ENCODE data around the gene PAQR8. TPM values are rescaled to one million over a fixed set of nuclear protein-coding genes. Genes with fewer than 3 reads are reported as not detected.
"Not testable (repeated sequence)": the region's sequence is repeated elsewhere in the genome, so short reads cannot be mapped to it uniquely, and the experiment has no call there.

PAQR8 gene
- total RNA-seq, 1 donor from 2014 or later: 1.9 TPM

DNA sequence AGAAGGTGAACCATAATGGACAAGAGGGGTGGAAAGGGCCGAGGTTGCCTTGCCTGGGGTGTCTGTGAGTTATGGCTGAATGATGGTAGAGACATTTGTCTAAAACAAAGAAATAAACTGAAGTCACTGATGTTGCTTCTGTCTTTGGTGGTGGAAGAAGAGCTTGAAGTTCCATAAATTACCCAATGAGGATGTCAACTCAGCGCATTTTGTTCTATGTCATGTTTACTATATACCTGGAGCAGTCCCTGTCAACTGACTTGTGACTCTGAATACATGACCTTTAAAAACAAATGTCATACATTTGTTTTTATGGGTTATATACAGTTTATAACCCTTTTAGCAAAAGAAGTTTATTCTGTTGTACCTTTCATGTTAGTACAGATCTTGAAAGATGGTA lies 60.2 kb downstream of the PAQR8 start:
- ATAC-seq (no peak), DNase-seq (ENCODE audit: missing footprints) (no peak)
- intact Hi-C loops (cut with DNase I): no loop called here

DNA sequence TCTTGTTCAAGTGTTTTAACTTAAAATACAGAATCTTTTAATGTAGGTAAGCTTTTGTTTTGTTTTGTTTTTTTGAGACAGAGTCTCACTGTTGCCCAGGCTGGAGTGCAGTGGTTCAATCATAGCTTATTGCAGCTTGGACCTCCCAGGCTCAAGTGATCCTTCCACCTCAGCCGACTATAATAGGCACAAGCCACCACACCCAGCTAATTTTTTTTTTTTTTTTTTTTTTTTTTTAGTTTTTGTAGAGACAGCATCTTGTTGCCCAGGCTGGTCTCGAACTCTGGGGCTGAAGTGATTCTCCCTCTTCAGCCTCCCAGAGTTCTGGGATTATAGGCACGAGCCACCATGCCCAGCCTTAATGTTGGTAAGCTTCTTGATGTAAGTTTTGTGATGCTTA lies 61.5 kb downstream of the PAQR8 start:
- ATAC-seq: no peak
- DNase-seq (ENCODE audit: missing footprints): no peak
- intact Hi-C loops (cut with DNase I): no loop called here

DNA sequence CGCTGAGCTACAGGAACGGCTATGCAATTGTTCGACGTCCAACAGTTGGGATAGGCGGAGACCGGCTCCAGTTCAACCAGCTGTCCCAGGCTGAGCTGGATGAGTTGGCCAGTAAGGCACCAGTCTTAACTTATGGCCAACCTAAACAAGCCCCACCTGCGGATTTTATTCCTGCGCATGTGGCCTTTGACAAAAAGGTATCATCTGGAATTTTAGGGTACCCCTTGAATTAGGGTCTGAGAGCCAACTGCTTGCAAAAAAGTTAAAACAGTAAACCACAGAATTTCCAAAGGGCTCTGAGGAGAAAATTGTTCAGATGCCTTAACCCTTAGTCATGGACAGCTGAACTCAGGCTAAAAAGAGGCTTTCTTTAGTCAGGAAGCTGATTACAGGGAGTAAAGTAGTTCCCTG lies 62.0 kb downstream of the PAQR8 start:
- DNase-seq (ENCODE audit: missing footprints): no peak
- intact Hi-C loops (cut with DNase I): no loop called here
- ATAC-seq: no peak

DNA sequence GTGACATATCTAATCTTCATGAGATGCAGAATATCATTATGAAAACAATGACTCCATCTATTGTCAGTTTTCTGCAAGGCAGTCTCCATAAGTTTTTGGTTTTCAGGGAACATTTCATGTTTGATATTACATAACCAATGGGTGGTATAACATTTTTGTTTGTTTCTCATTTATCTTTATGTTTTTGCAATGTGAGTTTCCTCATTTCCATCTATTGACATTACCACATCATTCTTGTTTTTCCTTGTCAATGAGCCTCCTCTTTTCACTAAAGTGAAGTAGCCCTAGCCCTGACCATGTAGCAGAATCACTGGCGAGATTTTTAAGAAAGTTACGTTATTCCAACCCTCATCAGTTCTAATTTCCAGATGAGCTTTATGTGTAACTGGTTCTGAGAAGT lies 62.6 kb downstream of the PAQR8 start:
- no peak for DNase-seq (ENCODE audit: missing footprints)
- no peak for ATAC-seq
- intact Hi-C loops (cut with DNase I): no loop called here

GRCh38 chr6:52426667-52427066 lies 64.7 kb downstream of the PAQR8 start:
- intact Hi-C loops (cut with DNase I): no loop called here
- ATAC-seq (no peak), DNase-seq (ENCODE audit: missing footprints) (no peak)

- DNase-seq (ENCODE audit: missing footprints); intact Hi-C loops (cut with DNase I); ATAC-seq: not testable (repeated sequence)
Observed at GRCh38 chr6:52433294-52433693, 71.3 kb downstream of the PAQR8 start.

DNA sequence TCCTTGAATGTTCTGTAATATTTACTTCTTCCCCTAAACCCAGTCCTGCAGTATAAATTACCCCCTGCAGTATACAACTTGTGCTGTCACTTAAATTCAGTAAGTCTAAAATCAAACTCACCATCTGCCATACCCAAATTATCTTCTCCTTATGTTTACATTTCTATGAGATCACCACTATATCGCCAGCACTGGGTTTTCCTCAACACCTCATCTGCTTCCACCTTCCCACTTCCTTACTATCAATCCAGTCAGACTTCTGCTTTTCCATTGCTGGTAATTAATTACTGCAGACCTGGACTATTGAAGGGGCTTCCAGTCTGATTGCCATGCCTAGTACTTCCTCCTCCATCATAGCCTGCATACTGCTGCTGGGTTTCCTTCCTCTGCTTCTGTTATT lies 73.4 kb downstream of the PAQR8 start:
- DNase-seq (ENCODE audit: missing footprints) (no peak), ATAC-seq (no peak)
- intact Hi-C loops (cut with DNase I): no loop called here

DNA sequence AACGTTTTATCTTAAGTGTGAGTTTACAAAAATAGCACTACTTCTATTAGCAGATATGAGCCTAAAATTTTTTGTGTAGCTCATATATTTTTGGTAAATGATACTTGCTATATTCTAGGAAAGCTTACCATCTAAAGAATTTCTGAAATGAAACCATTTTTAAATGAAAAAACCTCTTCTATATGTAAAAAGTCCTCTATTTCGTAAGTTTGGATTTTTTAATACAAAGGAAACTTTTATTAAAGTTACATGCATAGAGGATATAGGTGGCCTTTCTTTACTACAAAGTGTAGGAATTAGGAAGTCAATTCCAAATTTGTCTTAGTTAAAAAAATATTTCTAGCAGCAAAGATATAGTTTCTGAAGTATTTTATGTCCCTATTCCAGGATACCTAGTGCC lies 77.0 kb downstream of the PAQR8 start:
- DNase-seq (ENCODE audit: missing footprints) (no peak), ATAC-seq (no peak)
- intact Hi-C loops (cut with DNase I): no loop called here

DNA sequence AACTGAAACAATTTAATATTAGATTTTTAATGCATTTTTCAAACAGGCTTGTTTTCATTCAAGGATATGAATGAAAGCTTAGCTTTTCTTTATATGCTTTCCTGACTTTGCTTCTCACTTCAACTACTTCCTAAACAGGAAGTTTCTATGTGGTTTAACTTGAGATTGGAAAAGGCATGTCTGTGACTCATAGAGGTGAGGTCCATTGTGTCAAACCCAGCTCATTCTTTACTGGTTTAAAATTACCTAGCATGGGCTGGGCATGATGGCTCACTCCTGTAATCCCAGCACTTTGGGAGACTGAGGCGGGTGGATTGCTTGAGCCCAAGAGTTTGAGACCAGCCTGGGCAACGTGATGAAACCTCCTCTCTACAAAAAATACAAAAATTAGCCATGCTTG lies 92.6 kb downstream of the PAQR8 start:
- intact Hi-C loops (cut with DNase I): no loop called here
- ATAC-seq (no peak), DNase-seq (ENCODE audit: missing footprints) (no peak)

DNA sequence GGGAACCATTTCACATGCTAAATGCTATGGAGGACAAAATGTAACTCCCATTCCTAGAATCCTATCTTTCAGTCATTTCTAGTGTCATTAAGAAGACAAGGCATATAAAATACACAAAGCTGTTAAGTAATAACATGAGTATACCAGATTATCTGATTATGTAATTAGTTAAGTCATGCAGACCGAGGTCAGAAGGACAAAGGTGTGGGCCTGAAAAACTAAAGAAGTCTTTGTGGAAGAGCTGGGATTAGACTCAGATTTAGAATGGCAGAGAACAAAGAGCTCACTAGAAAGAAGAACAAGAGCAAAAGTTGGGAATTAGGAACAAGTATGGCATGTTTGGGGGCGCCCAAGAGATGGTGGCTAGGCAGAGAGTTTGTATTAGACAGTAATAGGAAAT lies 95.1 kb downstream of the PAQR8 start:
- intact Hi-C loops (cut with DNase I): no loop called here

More for the DNA sequence above, 95.1 kb downstream of the PAQR8 start:
- ATAC-seq (no peak), DNase-seq (ENCODE audit: missing footprints) (no peak)

Other genes starting within 250 kb of the PAQR8 start
- gene IL17A, start 175.8 kb upstream of the PAQR8 start, total RNA-seq: not detected
- not detected for gene IL17F, start 117.7 kb upstream of the PAQR8 start, total RNA-seq
- 21.7 TPM for gene MCM3, start 77.4 kb upstream of the PAQR8 start, total RNA-seq
- 4.8 TPM for gene EFHC1, start 58.2 kb downstream of the PAQR8 start, total RNA-seq
- gene TRAM2, start 214.9 kb downstream of the PAQR8 start, total RNA-seq: 12.6 TPM

All from Right ventricle myocardium inferior (tissue), 1 donor.